ENCODE measurements around the gene ARHGAP10. TPM values are rescaled to one million over a fixed set of nuclear protein-coding genes. Genes with fewer than 3 reads are reported as not detected.

Gene ARHGAP10
- total RNA-seq, 2 experiments from 2014 or later: 0.11 TPM; not detected in 1

GRCh38 chr4:147940171-147940570 lies 208.3 kb downstream of the ARHGAP10 start:
- Histone ChIP-seq H3K79me2 (ENCODE audit: insufficient read depth, low read depth, low read length) (no peaks in the 10 kb centered on the region), H3K9me3 (ENCODE audit: low read length) (no peaks in the 10 kb centered on the region), H3K4me3 (ENCODE audit: low read depth, low read length, poor library complexity, severe bottlenecking) (no peak overlapping the region), H3K9me2 (ENCODE audit: insufficient read depth, low read length) (no peaks in the 10 kb centered on the region), H3K4me1 (ENCODE audit: insufficient read depth, low read length, poor library complexity, severe bottlenecking) (no peaks in the 10 kb centered on the region), H4K20me1 (ENCODE audit: insufficient read depth, low read length) (no peaks in the 10 kb centered on the region), H3K36me3 (ENCODE audit: insufficient read depth, low read length) (no peaks in the 10 kb centered on the region), H3K27ac (ENCODE audit: low read depth, low read length, poor library complexity, severe bottlenecking) (no peak overlapping the region), H3K4me2 (ENCODE audit: low read length) (no peak overlapping the region), H2AFZ (ENCODE audit: low read length) (no peak overlapping the region)
- intact Hi-C loops (cut with micrococcal nuclease; ENCODE audit: unreplicated experiment): no loop called here
- no peak for DNase-seq (ENCODE audit: low spot score)
- no TSS peak for BruUV-seq (replicated peaks)
- TF ChIP-seq EZH2phosphoT487 (IDR thresholded peaks at IDR 0.05; ENCODE audit: borderline replicate concordance, low read depth, low read length): no peak
- TF ChIP-seq CTCF (conservative IDR thresholded peaks at IDR 0.05; ENCODE audit: low read length): no peak
- ChIA-PET CTCF (ENCODE audit: unreplicated experiment) (no interaction called here), POLR2A (no interaction called here)

DNA sequence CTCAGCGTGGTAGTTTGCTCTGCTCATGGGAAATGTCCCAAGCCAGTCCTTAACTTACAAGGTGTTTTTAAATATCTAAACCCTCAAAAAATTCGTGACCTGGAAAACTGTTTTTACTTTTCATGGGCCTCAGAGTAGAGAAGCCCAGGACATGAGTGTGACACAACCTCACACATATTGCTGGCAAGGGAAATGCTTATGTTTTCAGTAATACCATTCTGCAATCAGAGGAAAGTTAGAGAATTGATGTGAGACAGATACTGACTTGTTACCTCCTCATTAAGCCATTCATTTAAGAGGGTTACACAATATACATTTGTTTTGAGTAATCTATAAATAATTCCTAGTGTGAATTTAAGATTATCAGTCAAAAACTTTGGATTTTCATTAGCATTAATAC lies 209.5 kb downstream of the ARHGAP10 start:
- no peak for TF ChIP-seq CTCF (conservative IDR thresholded peaks at IDR 0.05; ENCODE audit: low read length)
- no peak for TF ChIP-seq EZH2phosphoT487 (IDR thresholded peaks at IDR 0.05; ENCODE audit: borderline replicate concordance, low read depth, low read length)
- Histone ChIP-seq H3K9me3 (ENCODE audit: low read length) (no peaks in the 10 kb centered on the region), H3K9me2 (ENCODE audit: insufficient read depth, low read length) (no peaks in the 10 kb centered on the region), H3K4me2 (ENCODE audit: low read length) (no peak overlapping the region), H3K4me3 (ENCODE audit: low read depth, low read length, poor library complexity, severe bottlenecking) (no peak overlapping the region), H3K4me1 (ENCODE audit: insufficient read depth, low read length, poor library complexity, severe bottlenecking) (no peaks in the 10 kb centered on the region), H2AFZ (ENCODE audit: low read length) (no peak overlapping the region), H4K20me1 (ENCODE audit: insufficient read depth, low read length) (no peaks in the 10 kb centered on the region), H3K36me3 (ENCODE audit: insufficient read depth, low read length) (no peaks in the 10 kb centered on the region), H3K27ac (ENCODE audit: low read depth, low read length, poor library complexity, severe bottlenecking) (no peak overlapping the region), H3K79me2 (ENCODE audit: insufficient read depth, low read depth, low read length) (no peaks in the 10 kb centered on the region)
- CTCF ChIA-PET (ENCODE audit: unreplicated experiment): no interaction called here
- no TSS peak for BruUV-seq (replicated peaks)
- intact Hi-C loops (cut with micrococcal nuclease; ENCODE audit: unreplicated experiment): no loop called here
- no peak for DNase-seq (ENCODE audit: low spot score)
- POLR2A ChIA-PET: no interaction called here

DNA sequence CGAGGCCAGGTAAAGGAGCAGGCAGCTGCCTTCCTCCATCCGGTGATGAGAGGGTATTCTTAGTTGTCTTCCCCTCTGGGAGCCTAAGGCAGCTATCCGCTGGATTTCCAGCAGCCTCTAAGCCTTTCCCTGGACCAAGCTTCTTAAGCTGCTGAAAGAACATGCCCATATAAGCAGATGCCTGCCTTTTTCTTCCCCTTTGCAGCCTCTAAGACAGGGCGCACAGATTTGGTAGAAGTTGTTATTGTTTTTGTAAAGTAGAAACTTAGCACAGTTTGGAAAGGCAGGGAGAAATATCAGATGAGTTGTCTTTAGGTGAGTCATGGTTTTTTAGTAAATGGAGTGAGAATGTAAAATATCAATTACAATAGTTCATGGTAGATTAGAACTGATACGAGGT lies 210.8 kb downstream of the ARHGAP10 start:
- POLR2A ChIA-PET: interaction anchor here (0.8 kb wide), 1 partner anchor 1796 kb away, joined by 3 read pairs; no protein-coding TSS in a partner anchor

More for the DNA sequence above, 210.8 kb downstream of the ARHGAP10 start:
- Histone ChIP-seq H4K20me1 (ENCODE audit: insufficient read depth, low read length) (no peaks in the 10 kb centered on the region), H3K79me2 (ENCODE audit: insufficient read depth, low read depth, low read length) (no peaks in the 10 kb centered on the region), H3K9me2 (ENCODE audit: insufficient read depth, low read length) (no peaks in the 10 kb centered on the region), H3K4me1 (ENCODE audit: insufficient read depth, low read length, poor library complexity, severe bottlenecking) (no peaks in the 10 kb centered on the region), H3K27ac (ENCODE audit: low read depth, low read length, poor library complexity, severe bottlenecking) (no peak overlapping the region), H2AFZ (ENCODE audit: low read length) (no peak overlapping the region), H3K9me3 (ENCODE audit: low read length) (no peaks in the 10 kb centered on the region), H3K4me3 (ENCODE audit: low read depth, low read length, poor library complexity, severe bottlenecking) (no peak overlapping the region), H3K4me2 (ENCODE audit: low read length) (no peak overlapping the region), H3K36me3 (ENCODE audit: insufficient read depth, low read length) (no peaks in the 10 kb centered on the region)
- no TSS peak for BruUV-seq (replicated peaks)
- intact Hi-C loops (cut with micrococcal nuclease; ENCODE audit: unreplicated experiment): no loop called here
- no peak for DNase-seq (ENCODE audit: low spot score)
- TF ChIP-seq CTCF (conservative IDR thresholded peaks at IDR 0.05; ENCODE audit: low read length) (no peak), EZH2phosphoT487 (IDR thresholded peaks at IDR 0.05; ENCODE audit: borderline replicate concordance, low read depth, low read length) (no peak)
- CTCF ChIA-PET (ENCODE audit: unreplicated experiment): no interaction called here
